HG02571 (cell line): ENCODE results near the gene CLRN1.

Experiments used
- ATAC-seq: cut with Tn5 transposase; IDR thresholded peaks from one replicate; pipeline ENCODE4 v1.9.1; 2021; ENCODE audit warnings: mild to moderate bottlenecking, moderate library complexity; ENCODE audit not compliant: unreplicated experiment

Gene CLRN1

GRCh38 chr3:150925751-150926201 lies 46.8 kb downstream of the CLRN1 start:
- peak; percentile 80 for ATAC-seq

- no peak for ATAC-seq
Measured at GRCh38 chr3:150922611-150923010, 49.9 kb downstream of the CLRN1 start.

- no peak for ATAC-seq
Measured at GRCh38 chr3:150921209-150921608, 51.3 kb downstream of the CLRN1 start.

GRCh38 chr3:150920236-150920635 lies 52.3 kb downstream of the CLRN1 start:
- no peak for ATAC-seq

- ATAC-seq = no peak
Measured at GRCh38 chr3:150917951-150918350, 54.6 kb downstream of the CLRN1 start.

GRCh38 chr3:150913133-150913922 lies 59.2 kb downstream of the CLRN1 start:
- ATAC-seq = peak; percentile 22

GRCh38 chr3:150912501-150912900 lies 60.0 kb downstream of the CLRN1 start:
- ATAC-seq = peak; percentile 54

- ATAC-seq = no peak
Measured at GRCh38 chr3:150911771-150912170, 60.8 kb downstream of the CLRN1 start.

GRCh38 chr3:150906461-150906860 lies 66.1 kb downstream of the CLRN1 start:
- no peak for ATAC-seq

- no peak for ATAC-seq
Measured at GRCh38 chr3:150905746-150906145, 66.8 kb downstream of the CLRN1 start.

GRCh38 chr3:150905339-150905738 lies 67.2 kb downstream of the CLRN1 start, which contains the start of gene MINDY4B:
MINDY4B (minus strand) TSS chr3:150905439; CDS start chr3:150905439, 0 bp downstream.
- no peak for ATAC-seq

GRCh38 chr3:150902988-150903387 lies 69.5 kb downstream of the CLRN1 start:
- no peak for ATAC-seq

- ATAC-seq = no peak
Measured at GRCh38 chr3:150901793-150902192, 70.7 kb downstream of the CLRN1 start.

- no peak for ATAC-seq
Measured at GRCh38 chr3:150899141-150899540, 73.4 kb downstream of the CLRN1 start.

GRCh38 chr3:150898046-150898754 lies 74.3 kb downstream of the CLRN1 start:
- no peak for ATAC-seq

GRCh38 chr3:150897592-150897991 lies 74.9 kb downstream of the CLRN1 start:
- no peak for ATAC-seq

- ATAC-seq = no peak
Measured at GRCh38 chr3:150890831-150891230, 81.7 kb downstream of the CLRN1 start.

GRCh38 chr3:150890295-150890694 lies 82.2 kb downstream of the CLRN1 start:
- ATAC-seq = no peak

GRCh38 chr3:150889106-150889505 lies 83.4 kb downstream of the CLRN1 start:
- ATAC-seq = no peak

- ATAC-seq = no peak
Measured at GRCh38 chr3:150887031-150887430, 85.5 kb downstream of the CLRN1 start.

- no peak for ATAC-seq
Measured at GRCh38 chr3:150885535-150885934, 87.0 kb downstream of the CLRN1 start.

- ATAC-seq = no peak
Measured at GRCh38 chr3:150878996-150879575, 93.4 kb downstream of the CLRN1 start.
